ENCODE measurements around the gene ZNF594. TPM values are rescaled to one million over a fixed set of nuclear protein-coding genes. Genes with fewer than 3 reads are reported as not detected.
"Not testable (repeated sequence)": the region's sequence is repeated elsewhere in the genome, so short reads cannot be mapped to it uniquely, and the experiment has no call there.

The ZNF594 gene
- total and polyA plus RNA-seq, 10 of the 15 experiments (the other 5 are each of a cell fraction or from before 2014, with no cell fraction given): 0.98 to 14.3 (median 11.1) TPM

GRCh38 chr17:5131799-5132502 lies 59.7 kb downstream of the ZNF594 start:
- H3K79me2 ChIP-seq (ENCODE audit: control insufficient read depth, insufficient read depth, low read length); SMC1A ChIA-PET (ENCODE audit: uncharacterized antibody, unreplicated experiment); in situ Hi-C loops (cut with MboI); RAD21 ChIA-PET (ENCODE audit: unreplicated experiment); CTCF ChIA-PET; H2AFZ ChIP-seq (ENCODE audit: control insufficient read depth, low read depth, low read length); BruUV-seq (replicated peaks); DNase-seq (ENCODE audit: low read depth, low spot score); H3K4me2 ChIP-seq (ENCODE audit: control insufficient read depth, insufficient read depth); FAIRE-seq; H4K20me1 ChIP-seq (ENCODE audit: control insufficient read depth, insufficient read depth); H3K9ac ChIP-seq (ENCODE audit: control insufficient read depth, insufficient read depth, low read length); ATAC-seq; POLR2A ChIA-PET; H3K9me3 ChIP-seq (replicated peaks; ENCODE audit: control insufficient read depth, insufficient read depth, low read length); H3K27ac ChIP-seq (ENCODE audit: control insufficient read depth, insufficient read depth); H3K36me3 ChIP-seq (ENCODE audit: control insufficient read depth in 2 of 2, insufficient read depth in 2 of 2, low read length in 1 of 2); H3K4me3 ChIP-seq; H3K4me1 ChIP-seq (ENCODE audit: control insufficient read depth, insufficient read depth, low read length); intact Hi-C loops (cut with micrococcal nuclease; ENCODE audit: unreplicated experiment); H3K27me3 ChIP-seq (replicated peaks in 1 of 2; ENCODE audit: control insufficient read depth in 2 of 2, insufficient read depth in 2 of 2, low read length in 1 of 2): not testable (repeated sequence)
- 43% methylated on average over 16 of the region's 16 CpGs for WGBS (ENCODE audit: insufficient coverage, insufficient replicate concordance, low lambda C conversion rate, missing lambda C conversion rate)

GRCh38 chr17:5131146-5131715 lies 60.4 kb downstream of the ZNF594 start:
- FAIRE-seq (no peak), DNase-seq (ENCODE audit: low read depth, low spot score) (no peak), ATAC-seq (no peak)
- Histone ChIP-seq H3K4me3 (no peak overlapping the region), H3K36me3 (ENCODE audit: control insufficient read depth in 2 of 2, insufficient read depth in 2 of 2, low read length in 1 of 2) (no peaks in the 10 kb centered on the region), H3K4me2 (ENCODE audit: control insufficient read depth, insufficient read depth) (no peak overlapping the region), H3K27ac (ENCODE audit: control insufficient read depth, insufficient read depth) (no peak overlapping the region), H4K20me1 (ENCODE audit: control insufficient read depth, insufficient read depth) (no peaks in the 10 kb centered on the region), H3K79me2 (ENCODE audit: control insufficient read depth, insufficient read depth, low read length) (no peaks in the 10 kb centered on the region), H3K9me3 (replicated peaks; ENCODE audit: control insufficient read depth, insufficient read depth, low read length) (no peaks in the 10 kb centered on the region), H3K27me3 (replicated peaks in 1 of 2; ENCODE audit: control insufficient read depth in 2 of 2, insufficient read depth in 2 of 2, low read length in 1 of 2) (no peaks in the 10 kb centered on the region), H3K4me1 (ENCODE audit: control insufficient read depth, insufficient read depth, low read length) (no peaks in the 10 kb centered on the region), H2AFZ (ENCODE audit: control insufficient read depth, low read depth, low read length) (no peak overlapping the region), H3K9ac (ENCODE audit: control insufficient read depth, insufficient read depth, low read length) (no peak overlapping the region)
- ChIA-PET RAD21 (ENCODE audit: unreplicated experiment) (no interaction called here), SMC1A (ENCODE audit: uncharacterized antibody, unreplicated experiment) (no interaction called here), CTCF (no interaction called here), POLR2A (no interaction called here)
- WGBS (ENCODE audit: insufficient coverage, insufficient replicate concordance, low lambda C conversion rate, missing lambda C conversion rate): 61% methylated on average over 7 of the region's 7 CpGs
- intact Hi-C loops (cut with micrococcal nuclease; ENCODE audit: unreplicated experiment) (no loop called here), in situ Hi-C loops (cut with MboI) (no loop called here)
- BruUV-seq (replicated peaks): no TSS peak
- TF ChIP-seq ZBTB11 (CRISPR knock-in tag; IDR thresholded peaks at IDR 0.05) (no peak), BCL3 (IDR thresholded peaks at IDR 0.05; ENCODE audit: borderline replicate concordance, insufficient read depth, low read depth, low read length, poor library complexity, severe bottlenecking) (no peak), IRF4 (IDR thresholded peaks at IDR 0.05; ENCODE audit: low read depth, low read length) (no peak), TBL1XR1 (IDR thresholded peaks at IDR 0.05; ENCODE audit: low read depth, low read length) (no peak), ZNF687 (IDR thresholded peaks at IDR 0.05) (no peak), TCF3 (IDR thresholded peaks at IDR 0.05; ENCODE audit: borderline replicate concordance, insufficient read depth, low read depth, low read length) (no peak), ATF7 (IDR thresholded peaks at IDR 0.05; ENCODE audit: low read depth) (no peak)

All from GM12878 (cell line).